K562 (cell line): ENCODE measurements around the gene ADAM30. TPM values are rescaled to one million over a fixed set of nuclear protein-coding genes. Genes with fewer than 3 reads are reported as not detected.

ENCODE experiments used
- ATAC-seq: fragments of 200-7000 bp; cut with Tn5 transposase; 3 replicates; pipeline ENCODE4 v1.9.1; 2020; ENCODE audit warnings: moderate library complexity
- BruUV-seq: library from RNA; stranded (reverse); fragments of 400-500 nt; replicated peaks from 2 replicates; lab custom pipeline; 2021; lab: Mats Ljungman, UMichigan
- CTCF ChIA-PET: fragments of 300-600 bp; formaldehyde crosslinking; extraction: SDS; loops from one replicate; lab custom pipeline; 2021; ENCODE audit warnings: low intra/inter-chr PET ratio; lab: Yijun Ruan, JAX
- POLR2A ChIA-PET: fragments of 300-600, 350-650 bp; sonication (Branson Sonifier 250); formaldehyde crosslinking; extraction: SDS; loops from one replicate; lab custom pipeline; 2021; ENCODE audit warnings: antibody characterized with exemption, inconsistent platforms; lab: Yijun Ruan, JAX
- DNase-seq, 4 experiments: peaks; one replicate each; pipeline versions ENCODE4 v3.0.0 to v3.0.0-alpha.2; 2011 to 2018; ENCODE audit warnings: low spot score in 3 of 4, mixed read lengths in 3 of 4; ENCODE audit errors: extremely low read depth in 1 of 4
- FAIRE-seq: peaks from 2 replicates; lab custom pipeline; 2011; peaks lifted over from hg19 to GRCh38; lab: Jason Lieb, UNC
- H2AFZ ChIP-seq: 2 replicates; pipeline ENCODE4 v1.6.0; 2011; ENCODE audit warnings: low read depth, low read length, control low read depth, inconsistent platforms
- H3K27ac ChIP-seq: fragments of 200-600 bp; 3 replicates; pipeline ENCODE4 v1.8.0; 2011; ENCODE audit warnings: low read depth, mild to moderate bottlenecking, control low read depth, inconsistent platforms, low read length, moderate library complexity, mixed read lengths; ENCODE audit errors: extremely low read depth
- H3K27me3 ChIP-seq, 2 experiments: fragments of 300-600 bp in 1 of 2; 2 replicates in 1 of 2; 3 replicates in 1 of 2; pipeline versions ENCODE4 v1.6.0 to v1.8.0; 2011; ENCODE audit warnings: inconsistent platforms in 2 of 2, low read length in 2 of 2, mild to moderate bottlenecking in 1 of 2, mixed read lengths in 1 of 2, moderate library complexity in 1 of 2; ENCODE audit not compliant: control insufficient read depth in 2 of 2, insufficient read depth in 2 of 2
- H3K36me3 ChIP-seq: fragments of 300-600 bp; 3 replicates; pipeline ENCODE4 v1.8.0; 2011; ENCODE audit warnings: mild to moderate bottlenecking, low read length, inconsistent platforms; ENCODE audit not compliant: control insufficient read depth, insufficient read depth
- H3K4me1 ChIP-seq, 2 experiments: fragments of 200-600 bp in 1 of 2; replicated peaks in 1 of 2; 2 replicates in 1 of 2; 3 replicates in 1 of 2; pipeline versions ENCODE4 v1.5.1 to v1.8.0; 2011; ENCODE audit warnings: inconsistent platforms in 2 of 2, low read length in 2 of 2, mild to moderate bottlenecking in 1 of 2, mixed read lengths in 1 of 2, moderate library complexity in 1 of 2; ENCODE audit not compliant: control insufficient read depth in 2 of 2, insufficient read depth in 2 of 2
- H3K4me2 ChIP-seq: 2 replicates; pipeline ENCODE4 v1.6.1; 2011; ENCODE audit warnings: low read length, control low read depth, inconsistent platforms, mixed read lengths; ENCODE audit not compliant: insufficient read depth
- H3K4me3 ChIP-seq: fragments of 200-600 bp; sonication (generic), shearing (Covaris generic); 2 replicates; pipeline ENCODE4 v1.5.1; 2016; ENCODE audit warnings: control low read depth, inconsistent platforms
- H3K79me2 ChIP-seq: fragments of 200-600 bp; 3 replicates; pipeline ENCODE4 v1.8.0; 2011; ENCODE audit warnings: low read length, inconsistent platforms; ENCODE audit not compliant: control insufficient read depth, insufficient read depth
- H3K9ac ChIP-seq, 2 experiments: 2 replicates each; pipeline versions ENCODE4 v1.6.0 to v1.6.1; 2011; ENCODE audit warnings: low read depth in 2 of 2, low read length in 2 of 2, control low read depth in 1 of 2, inconsistent platforms in 1 of 2, mild to moderate bottlenecking in 1 of 2, mixed read lengths in 1 of 2; ENCODE audit not compliant: insufficient read depth in 1 of 2
- H3K9me1 ChIP-seq: one replicate; pipeline ENCODE4 v1.6.0; 2011; ENCODE audit warnings: inconsistent platforms, mild to moderate bottlenecking, low read length, moderate library complexity; ENCODE audit not compliant: control insufficient read depth, insufficient read depth
- H3K9me3 ChIP-seq: replicated peaks from 2 replicates; pipeline ENCODE4 v1.5.1; 2011; ENCODE audit warnings: low read depth, low read length, inconsistent platforms; ENCODE audit not compliant: control insufficient read depth, insufficient read depth
- H4K20me1 ChIP-seq: replicated peaks from 2 replicates; pipeline ENCODE4 v1.6.1; 2011; ENCODE audit warnings: low read length, inconsistent platforms, mixed read lengths; ENCODE audit not compliant: control insufficient read depth, insufficient read depth
- ETS1 ChIP-seq: conservative IDR thresholded peaks from 2 replicates; pipeline ENCODE4 v1.6.1; 2011; ENCODE audit warnings: low read depth, mild to moderate bottlenecking, low read length; ENCODE audit not compliant: control insufficient read depth
- FOXJ3 ChIP-seq: sonication (generic); formaldehyde crosslinking; IDR thresholded peaks from 2 replicates; pipeline ENCODE4 v1.4.0; 2020; ENCODE audit warnings: mild to moderate bottlenecking, missing genetic modification reagents
- SOX6 ChIP-seq: fragments of 450-650 bp; IDR thresholded peaks from 2 replicates; pipeline ENCODE4 v1.6.1; 2014; ENCODE audit warnings: mild to moderate bottlenecking
- whole genome bisulfite sequencing: fragments of 100-300 bp; shearing (Covaris generic); methylation state at CpG from one replicate; pipeline ENCODE4 v1.1.6; 2016; ENCODE audit warnings: low coverage, mixed read lengths; ENCODE audit not compliant: insufficient coverage; ENCODE audit errors: missing lambda C conversion rate; 5-methylcytosine and 5-hydroxymethylcytosine counted together
- in situ Hi-C: fragments of 300-500 bp; cut with MboI; formaldehyde crosslinking; loops from 4 replicates; pipeline ENCODE4 v1.15.0; 2018; ENCODE audit warnings: inconsistent platforms, mixed read lengths
- intact Hi-C: fragments of 100-400 bp; cut with micrococcal nuclease; formaldehyde crosslinking; loops from 2 replicates; pipeline ENCODE4 v1.14.2; 2022
- polyA plus RNA-seq, 8 experiments: library from polyadenylated mRNA; depleted of rRNA in 4 of 8; stranded (reverse) in 5 of 8; unstranded in 3 of 8; fragments of >200 nt; fragmentation: Nextera tagmentation in 2 of 8; fragmentation: Illumina TruSeq in 1 of 8; extraction: Ambion mirVana in 2 of 8; extraction: Trizol in 1 of 8; gene quantifications; 2 replicates each; pipeline versions ENCODE4 v1.2.1 to v1.2.3, GENCODE V29; 2011 to 2014; ENCODE audit warnings: inconsistent platforms in 1 of 8, missing spikeins in 1 of 8
- total RNA-seq, 7 experiments: library from RNA; depleted of rRNA in 6 of 7; stranded (reverse); fragments of >200 nt in 6 of 7; fragmentation: Illumina TruSeq in 2 of 7; extraction: Trizol in 2 of 7; gene quantifications; 2 replicates each; pipeline versions ENCODE4 v1.2.1 to v1.2.3, GENCODE V29; 2011 to 2021; ENCODE audit warnings: low replicate concordance in 1 of 7

ADAM30 gene
- total and polyA plus RNA-seq, 9 of the 15 experiments (the other 6 are each of a cell fraction or from before 2014, with no cell fraction given) = not detected

- Histone ChIP-seq H3K9me3 (no peaks in the 10 kb centered on the region), H3K79me2 (no peaks in the 10 kb centered on the region), H3K27ac (no peak overlapping the region), H3K4me1 (peaks cover 0 to 9% of the 10 kb centered on the region in 2 experiments; a peak in 2 of 5 replicates), H3K36me3 (no peaks in the 10 kb centered on the region), H3K4me3 (no peak overlapping the region), H3K27me3 (no peaks in the 10 kb centered on the region), H3K9me1 (no peaks in the 10 kb centered on the region), H2AFZ (no peak overlapping the region), H3K9ac (no peak overlapping the region), H3K4me2 (no peak overlapping the region), H4K20me1 (no peaks in the 10 kb centered on the region)
- ChIA-PET POLR2A (interaction anchor here (0.8 to 2.7 kb wide), 4 partner anchors 8 to 153 kb away, joined by 3 to 8 read pairs (median 3); no protein-coding TSS in a partner anchor), CTCF (no interaction called here)
- ATAC-seq = no peak
- no peak for FAIRE-seq
- TF ChIP-seq ETS1 = no peak
- in situ Hi-C loops = no loop called here
- no TSS peak for BruUV-seq
- intact Hi-C loops = no loop called here
- no peak for DNase-seq
- 27% methylated on average over 2 of the region's 2 CpGs for WGBS
Observed at GRCh38 chr1:119868176-119868575, 28.1 kb downstream of the ADAM30 start.

GRCh38 chr1:119866451-119866850 lies 29.9 kb downstream of the ADAM30 start:
- BruUV-seq = no TSS peak
- intact Hi-C loops = no loop called here
- no peak overlapping the region for H3K27ac ChIP-seq
- H2AFZ ChIP-seq = peak overlapping the region; percentile 59
- H3K4me1 ChIP-seq = peaks cover 0 to 7% of the 10 kb centered on the region in 2 experiments; a peak in 2 of 5 replicates
- H3K79me2 ChIP-seq = no peaks in the 10 kb centered on the region
- no peaks in the 10 kb centered on the region for H3K36me3 ChIP-seq
- no peak overlapping the region for H3K4me2 ChIP-seq
- CTCF ChIA-PET = no interaction called here
- TF ChIP-seq FOXJ3 (CRISPR knock-in tag) (0 out of 2 replicates have a peak, but pooled peaks have one; percentile 37), SOX6 (no peak)
- no peaks in the 10 kb centered on the region for H3K9me1 ChIP-seq
- 5% methylated on average over 3 of the region's 3 CpGs for WGBS
- DNase-seq = peak in 1 of 4 experiments; percentile 16
- no peak for ATAC-seq
- no peak overlapping the region for H3K4me3 ChIP-seq
- in situ Hi-C loops = no loop called here
- H3K9me3 ChIP-seq = no peaks in the 10 kb centered on the region
- no peaks in the 10 kb centered on the region for H4K20me1 ChIP-seq
- no peak overlapping the region for H3K9ac ChIP-seq
- no peak for FAIRE-seq
- no peaks in the 10 kb centered on the region for H3K27me3 ChIP-seq
- POLR2A ChIA-PET = no interaction called here
